ENCODE measurements around the gene DOLPP1.
A peak's percentile ranks its signal among the peaks of the same experiment; 100 is the strongest.

Gene DOLPP1

GRCh38 chr9:129139233-129139992 is 58.5 kb downstream of the DOLPP1 start (continued):
- no peak for TF ChIP-seq ZSCAN4 (tag by site-specific recombination; IDR thresholded peaks at IDR 0.05)
- no peak for TF ChIP-seq REPIN1 (tag by site-specific recombination; IDR thresholded peaks at IDR 0.05; ENCODE audit: low read depth)
- TF ChIP-seq ZNF175 (tag by site-specific recombination; IDR thresholded peaks at IDR 0.05), result no peak
- TF ChIP-seq ZNF692 (tag by site-specific recombination; IDR thresholded peaks at IDR 0.05), result no peak
- TF ChIP-seq ZNF433 (tag by site-specific recombination; IDR thresholded peaks at IDR 0.05; ENCODE audit: low read depth), result no peak
- TF ChIP-seq ZNF510 (tag by site-specific recombination; IDR thresholded peaks at IDR 0.05; ENCODE audit: insufficient replicate concordance), result no peak
- TF ChIP-seq ZNF843 (tag by site-specific recombination; IDR thresholded peaks at IDR 0.05), result no peak
- TF ChIP-seq ZNF776 (tag by site-specific recombination; IDR thresholded peaks at IDR 0.05; ENCODE audit: borderline replicate concordance), result no peak
- TF ChIP-seq ZNF791 (tag by site-specific recombination; IDR thresholded peaks at IDR 0.05), result no peak
- TF ChIP-seq ZNF664 (tag by site-specific recombination; IDR thresholded peaks at IDR 0.05), result no peak
- TF ChIP-seq OVOL3 (tag by site-specific recombination; IDR thresholded peaks at IDR 0.05), result no peak
- no peak for TF ChIP-seq BCL11A (tag by site-specific recombination; IDR thresholded peaks at IDR 0.05; ENCODE audit: low read depth)
- no peak for TF ChIP-seq ZBTB48 (tag by site-specific recombination; IDR thresholded peaks at IDR 0.05)
- peak; percentile 89 for TF ChIP-seq ZNF2 (tag by site-specific recombination; IDR thresholded peaks at IDR 0.05)
- no peak for TF ChIP-seq ZNF629 (tag by site-specific recombination; IDR thresholded peaks at IDR 0.05)
- TF ChIP-seq ZNF645 (tag by site-specific recombination; IDR thresholded peaks at IDR 0.05), result no peak
- no peak for TF ChIP-seq ZNF223 (tag by site-specific recombination; IDR thresholded peaks at IDR 0.05)
- no peak for TF ChIP-seq ZFP3 (tag by site-specific recombination; IDR thresholded peaks at IDR 0.05; ENCODE audit: low read depth)
- no peak for TF ChIP-seq ZNF658 (tag by site-specific recombination; IDR thresholded peaks at IDR 0.05)
- TF ChIP-seq SCRT2 (tag by site-specific recombination; IDR thresholded peaks at IDR 0.05), result 0 out of 2 replicates have a peak, but pooled peaks have one; percentile 38
- TF ChIP-seq CTCF (tag by site-specific recombination; IDR thresholded peaks at IDR 0.05), result peak; percentile 90
- TF ChIP-seq KLF9 (tag by site-specific recombination; IDR thresholded peaks at IDR 0.05; ENCODE audit: low read depth), result peak; percentile 79
- no peak for TF ChIP-seq ZNF138 (tag by site-specific recombination; IDR thresholded peaks at IDR 0.05; ENCODE audit: borderline replicate concordance)
- TF ChIP-seq FEZF1 (tag by site-specific recombination; IDR thresholded peaks at IDR 0.05), result no peak
- TF ChIP-seq ZBTB10 (tag by site-specific recombination; IDR thresholded peaks at IDR 0.05), result no peak
- no peak for TF ChIP-seq ZNF426 (tag by site-specific recombination; IDR thresholded peaks at IDR 0.05)
- no peak for TF ChIP-seq ZFP41 (tag by site-specific recombination; IDR thresholded peaks at IDR 0.05; ENCODE audit: borderline replicate concordance)
- no peak for TF ChIP-seq ZNF324 (tag by site-specific recombination; IDR thresholded peaks at IDR 0.05)

All from HEK293 (cell line).